AG09319 (cell line): ENCODE results near the gene CFAP99.

Experiments used
- DNase-seq: peaks from one replicate; pipeline ENCODE4 v3.0.0-alpha.2; 2010; ENCODE audit warnings: low read depth; ENCODE audit errors: extremely low read depth
- CTCF ChIP-seq: IDR thresholded peaks from 2 replicates; pipeline ENCODE4 v1.5.1; 2011; ENCODE audit warnings: low read depth, mild to moderate bottlenecking, inconsistent platforms, low read length, moderate library complexity

Gene CFAP99

DNA sequence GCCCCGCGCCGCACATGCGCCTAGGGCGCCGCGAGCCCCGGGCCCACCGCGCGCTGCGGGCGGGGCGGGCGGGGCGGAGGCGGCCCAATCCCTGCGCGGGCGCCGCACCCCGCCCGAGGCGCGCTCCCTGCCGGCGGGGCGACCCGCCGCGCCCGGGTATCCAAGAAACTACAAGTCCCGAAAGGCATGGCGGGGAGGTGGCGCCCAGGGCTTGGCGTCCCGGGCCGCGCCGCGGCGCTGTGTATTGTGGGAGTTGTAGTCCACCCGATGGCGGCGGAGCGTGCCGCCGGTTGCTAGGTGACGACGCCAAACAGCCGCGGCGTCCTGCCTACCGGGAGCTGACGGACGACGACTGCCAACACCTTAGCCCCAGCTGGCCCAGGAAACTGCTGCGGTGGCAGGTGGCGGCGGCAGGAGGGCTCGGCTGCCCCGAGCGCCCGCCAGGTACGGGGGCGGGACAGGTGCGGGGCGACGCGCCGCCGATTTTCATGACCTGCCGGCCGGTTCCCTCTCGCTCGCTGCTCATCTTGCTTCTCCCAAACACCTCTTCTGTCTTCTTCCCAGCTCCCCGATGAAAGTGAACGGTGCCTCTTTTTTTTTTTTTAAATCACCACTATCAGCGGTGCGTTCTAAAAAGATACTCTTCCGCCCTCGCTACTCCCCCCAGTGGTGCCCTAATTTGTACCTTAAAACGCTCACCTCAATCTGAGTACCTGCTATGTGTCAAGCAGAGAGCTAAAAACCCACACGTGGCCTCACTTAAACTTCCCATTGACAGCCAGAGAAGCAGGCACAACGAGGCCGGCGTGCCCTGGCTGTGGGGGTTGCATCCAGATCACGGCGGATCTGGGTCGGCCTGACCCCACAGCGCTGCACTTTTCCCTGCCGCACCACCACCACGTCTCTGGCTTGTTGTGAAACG is at the start of gene CFAP99:
Gene CFAP99 (plus strand): TSS at position 306 of the 922 bp plus-strand sequence.
- no peak; the same call in none of the 2 replicates for TF ChIP-seq CTCF
- peak; percentile 79 for DNase-seq

- no peak for TF ChIP-seq CTCF
- no peak for DNase-seq
Measured at GRCh38 chr4:2370597-2371320, 48.0 kb upstream of the CFAP99 start.

DNA sequence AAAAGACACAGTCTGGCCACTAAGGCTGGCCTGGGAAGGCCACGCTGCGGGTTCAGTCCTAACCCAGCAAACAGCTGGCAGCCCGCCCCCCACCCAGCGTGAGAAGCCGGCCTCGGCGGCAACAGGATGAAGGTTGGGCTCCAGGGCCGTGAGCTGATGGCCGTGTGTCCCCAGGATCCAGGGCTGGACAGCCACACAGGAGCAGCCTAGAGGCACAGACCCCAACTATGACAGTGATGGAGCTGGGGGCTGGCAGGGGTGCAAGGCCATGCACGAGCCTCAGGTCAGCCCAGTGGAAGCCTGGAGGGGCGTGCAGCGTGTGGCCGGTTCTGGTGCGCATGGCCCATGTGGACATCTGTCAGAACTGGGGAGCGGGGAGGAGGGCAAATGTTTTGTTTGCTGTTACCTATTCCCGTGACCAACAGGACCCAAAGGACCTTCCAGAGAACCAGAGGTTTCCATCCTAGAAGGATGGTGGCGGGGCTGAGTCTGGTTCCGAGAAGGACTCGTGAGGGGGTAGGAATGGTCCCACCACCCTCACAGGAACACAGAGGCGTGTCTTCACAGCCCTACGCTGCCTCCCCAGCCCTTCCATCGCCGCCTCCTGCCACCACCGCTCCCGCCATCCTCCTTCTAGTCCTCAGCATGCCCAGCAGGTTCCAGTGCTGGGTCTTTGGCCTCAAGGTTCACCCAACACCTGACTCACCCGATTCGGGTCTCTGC is 46.8 kb upstream of the CFAP99 start:
- TF ChIP-seq CTCF, result no peak
- no peak for DNase-seq

DNA sequence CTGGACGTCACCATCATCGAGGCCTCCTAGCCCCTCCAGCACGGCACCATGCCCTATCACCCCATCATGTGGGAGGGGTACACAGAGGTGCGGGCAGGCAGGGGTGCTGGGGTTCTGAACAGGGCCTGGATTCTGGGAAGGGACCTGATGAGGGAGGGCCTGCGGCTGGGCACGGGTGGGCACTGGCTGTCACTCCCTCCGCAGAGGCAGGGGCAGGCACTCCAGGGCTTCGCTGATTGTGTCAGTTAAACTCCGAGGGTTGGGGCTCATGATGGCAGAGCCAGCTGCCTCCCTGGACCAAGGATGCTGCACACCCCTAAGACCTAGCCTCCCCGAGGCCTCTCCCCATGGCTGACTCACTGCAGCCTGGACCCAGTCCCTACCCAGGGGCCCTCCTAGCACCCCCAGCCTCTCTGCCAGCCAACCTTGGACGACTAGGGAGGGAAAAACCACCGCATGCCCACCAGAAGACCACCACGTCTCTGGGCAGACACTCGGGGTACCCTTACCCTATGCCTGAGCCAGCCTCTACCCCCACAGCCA is 46.2 kb upstream of the CFAP99 start:
- TF ChIP-seq CTCF, result no peak
- DNase-seq, result no peak

GRCh38 chr4:2373532-2373931 is 45.2 kb upstream of the CFAP99 start:
- TF ChIP-seq CTCF, result no peak
- DNase-seq, result no peak

DNA sequence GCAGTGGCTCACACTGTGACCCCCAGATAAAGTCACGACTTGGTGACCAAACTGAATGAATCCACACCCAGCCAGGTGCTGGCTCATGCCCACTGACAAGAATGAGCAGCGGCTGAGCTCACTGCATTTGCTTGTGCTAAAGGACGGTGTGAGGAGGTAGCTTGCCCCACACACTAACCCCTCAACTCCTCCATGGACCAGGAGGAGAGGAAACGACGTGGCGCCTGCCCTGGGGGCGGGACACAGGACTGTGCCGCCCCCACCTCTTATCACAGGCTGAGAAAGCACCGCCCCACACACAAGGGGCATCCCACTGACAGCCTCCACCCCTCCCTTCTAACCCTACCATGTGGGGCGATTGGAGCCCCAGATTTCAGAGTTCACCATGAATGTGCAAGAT is 43.3 kb upstream of the CFAP99 start:
- no peak for DNase-seq
- TF ChIP-seq CTCF, result no peak
